Measurements from ENCODE around the gene FRMD5.

FRMD5 gene

GRCh38 chr15:44194323-44195150 is 534 bp downstream of the FRMD5 start:
- no peak overlapping the region for H3K4me3 ChIP-seq (IDR thresholded peaks at IDR 0.05; ENCODE audit: insufficient read depth, low read depth, low read length)
- no peaks in the 10 kb centered on the region for H3K36me3 ChIP-seq (ENCODE audit: insufficient read depth)
- peak overlapping the region; percentile 62 for H3K4me2 ChIP-seq
- H3K79me2 ChIP-seq (ENCODE audit: insufficient read depth, low read depth), result no peaks in the 10 kb centered on the region
- H2AFZ ChIP-seq (ENCODE audit: low read depth), result peak overlapping the region; percentile 86
- no peaks in the 10 kb centered on the region for H4K20me1 ChIP-seq (ENCODE audit: insufficient read depth)
- no peaks in the 10 kb centered on the region for H3K27me3 ChIP-seq (ENCODE audit: insufficient read depth, low read depth)
- TF ChIP-seq, protein P1, sequence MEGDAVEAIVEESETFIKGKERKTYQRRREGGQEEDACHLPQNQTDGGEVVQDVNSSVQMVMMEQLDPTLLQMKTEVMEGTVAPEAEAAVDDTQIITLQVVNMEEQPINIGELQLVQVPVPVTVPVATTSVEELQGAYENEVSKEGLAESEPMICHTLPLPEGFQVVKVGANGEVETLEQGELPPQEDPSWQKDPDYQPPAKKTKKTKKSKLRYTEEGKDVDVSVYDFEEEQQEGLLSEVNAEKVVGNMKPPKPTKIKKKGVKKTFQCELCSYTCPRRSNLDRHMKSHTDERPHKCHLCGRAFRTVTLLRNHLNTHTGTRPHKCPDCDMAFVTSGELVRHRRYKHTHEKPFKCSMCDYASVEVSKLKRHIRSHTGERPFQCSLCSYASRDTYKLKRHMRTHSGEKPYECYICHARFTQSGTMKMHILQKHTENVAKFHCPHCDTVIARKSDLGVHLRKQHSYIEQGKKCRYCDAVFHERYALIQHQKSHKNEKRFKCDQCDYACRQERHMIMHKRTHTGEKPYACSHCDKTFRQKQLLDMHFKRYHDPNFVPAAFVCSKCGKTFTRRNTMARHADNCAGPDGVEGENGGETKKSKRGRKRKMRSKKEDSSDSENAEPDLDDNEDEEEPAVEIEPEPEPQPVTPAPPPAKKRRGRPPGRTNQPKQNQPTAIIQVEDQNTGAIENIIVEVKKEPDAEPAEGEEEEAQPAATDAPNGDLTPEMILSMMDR (conservative IDR thresholded peaks at IDR 0.05; ENCODE audit: low read depth, low read length), result no peak
- H3K4me1 ChIP-seq (ENCODE audit: low read depth, poor library complexity, severe bottlenecking), result peaks cover 10% of the 10 kb centered on the region
- no peak overlapping the region for H3K27ac ChIP-seq
- H3K9ac ChIP-seq, result no peak overlapping the region

DNA sequence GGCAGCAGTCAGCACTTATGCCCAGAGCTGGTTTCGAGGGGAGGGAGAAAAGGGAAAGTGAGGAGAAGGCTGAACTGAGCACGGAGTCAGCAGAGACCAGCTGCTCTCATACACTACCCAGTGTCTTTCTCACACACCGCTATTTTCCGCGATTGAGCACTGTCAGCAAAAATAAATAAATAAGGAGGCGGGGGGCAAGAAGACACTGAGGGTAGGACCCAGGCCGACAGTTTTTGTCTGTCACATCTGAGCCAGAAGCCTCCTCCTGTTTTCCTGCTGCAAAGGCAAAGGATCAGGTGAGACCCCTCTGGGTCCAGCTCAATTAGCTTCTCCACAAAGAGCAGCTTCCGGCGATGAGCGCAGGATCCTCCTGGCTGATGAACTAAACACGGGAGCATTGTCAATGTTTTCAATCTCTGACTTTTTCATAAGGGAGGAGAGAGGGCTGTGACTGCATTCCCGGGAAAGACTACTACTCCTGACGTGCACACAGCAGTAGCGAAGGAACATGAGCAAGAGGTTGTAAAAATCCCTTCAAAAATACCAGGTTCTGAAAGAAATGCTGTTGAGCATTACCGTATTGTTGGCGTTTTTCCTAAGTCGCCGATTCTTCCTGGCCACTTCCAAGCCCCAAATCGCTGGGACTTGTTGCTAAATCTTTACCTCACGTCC is 1.3 kb downstream of the FRMD5 start:
- Histone ChIP-seq H4K20me1 (ENCODE audit: insufficient read depth) (no peaks in the 10 kb centered on the region), H3K36me3 (ENCODE audit: insufficient read depth) (no peaks in the 10 kb centered on the region), H3K79me2 (ENCODE audit: insufficient read depth, low read depth) (no peaks in the 10 kb centered on the region), H2AFZ (ENCODE audit: low read depth) (peak overlapping the region; percentile 86; the same call in 1 of the 2 replicates), H3K27me3 (ENCODE audit: insufficient read depth, low read depth) (no peaks in the 10 kb centered on the region), H3K4me3 (IDR thresholded peaks at IDR 0.05; ENCODE audit: insufficient read depth, low read depth, low read length) (no peak overlapping the region), H3K27ac (no peak overlapping the region), H3K4me2 (peak overlapping the region; percentile 62), H3K9ac (no peak overlapping the region), H3K4me1 (ENCODE audit: low read depth, poor library complexity, severe bottlenecking) (peaks cover 10% of the 10 kb centered on the region)
- TF ChIP-seq, protein P1 (conservative IDR thresholded peaks at IDR 0.05; ENCODE audit: low read depth, low read length), result no peak

DNA sequence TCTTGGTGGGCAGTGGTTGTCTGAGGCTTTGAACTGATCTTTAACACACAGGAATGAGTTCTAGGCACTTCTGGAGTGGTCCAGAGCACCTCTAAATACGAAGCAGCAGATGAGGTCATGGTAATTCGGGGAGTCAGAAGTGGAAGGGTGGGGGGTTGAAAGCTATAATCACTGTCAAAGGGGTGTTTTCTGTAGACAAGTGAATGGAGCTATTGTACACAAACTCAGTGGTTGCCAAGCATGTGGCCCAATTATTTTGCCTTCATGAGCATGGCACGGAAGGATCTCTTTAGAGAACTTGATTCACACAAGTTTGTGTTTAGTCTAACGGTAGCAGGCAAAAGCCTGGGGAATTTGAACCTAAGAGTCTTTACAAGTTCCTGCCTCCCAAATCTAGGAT is 6.3 kb downstream of the FRMD5 start:
- Histone ChIP-seq H3K9ac (no peak overlapping the region), H2AFZ (ENCODE audit: low read depth) (no peak overlapping the region), H4K20me1 (ENCODE audit: insufficient read depth) (no peaks in the 10 kb centered on the region), H3K4me2 (no peak overlapping the region), H3K4me1 (ENCODE audit: low read depth, poor library complexity, severe bottlenecking) (peaks cover 6% of the 10 kb centered on the region), H3K36me3 (ENCODE audit: insufficient read depth) (no peaks in the 10 kb centered on the region), H3K79me2 (ENCODE audit: insufficient read depth, low read depth) (no peaks in the 10 kb centered on the region), H3K27me3 (ENCODE audit: insufficient read depth, low read depth) (no peaks in the 10 kb centered on the region), H3K4me3 (IDR thresholded peaks at IDR 0.05; ENCODE audit: insufficient read depth, low read depth, low read length) (no peak overlapping the region), H3K27ac (no peak overlapping the region)
- TF ChIP-seq, protein P1 (conservative IDR thresholded peaks at IDR 0.05; ENCODE audit: low read depth, low read length), result no peak

DNA sequence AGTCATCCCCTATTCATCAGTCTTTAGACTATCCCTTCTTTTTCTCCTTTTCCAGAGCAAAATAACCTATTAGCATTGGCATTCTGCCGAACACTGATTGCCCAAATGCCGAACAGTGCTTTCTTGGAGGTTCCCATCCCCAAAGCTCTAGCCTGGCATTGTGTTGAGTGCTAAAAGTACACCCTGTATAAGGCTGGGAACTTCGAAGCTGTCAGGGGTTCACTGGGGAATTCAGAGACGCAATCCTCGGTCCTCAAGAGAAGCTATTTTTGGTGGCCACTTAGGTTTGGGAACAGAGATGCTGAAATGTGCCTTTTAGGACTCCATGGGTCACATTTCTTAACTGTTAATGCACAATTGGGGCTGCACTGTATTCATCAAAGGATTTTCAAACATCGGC is 8.4 kb downstream of the FRMD5 start:
- no peaks in the 10 kb centered on the region for H3K79me2 ChIP-seq (ENCODE audit: insufficient read depth, low read depth)
- no peak overlapping the region for H3K9ac ChIP-seq
- H4K20me1 ChIP-seq (ENCODE audit: insufficient read depth), result no peaks in the 10 kb centered on the region
- H3K27me3 ChIP-seq (ENCODE audit: insufficient read depth, low read depth), result no peaks in the 10 kb centered on the region
- no peak overlapping the region for H3K4me3 ChIP-seq (IDR thresholded peaks at IDR 0.05; ENCODE audit: insufficient read depth, low read depth, low read length)
- H3K4me1 ChIP-seq (ENCODE audit: low read depth, poor library complexity, severe bottlenecking), result no peaks in the 10 kb centered on the region
- H3K27ac ChIP-seq, result no peak overlapping the region
- H2AFZ ChIP-seq (ENCODE audit: low read depth), result no peak overlapping the region
- TF ChIP-seq, protein P1 (conservative IDR thresholded peaks at IDR 0.05; ENCODE audit: low read depth, low read length), result no peak
- no peaks in the 10 kb centered on the region for H3K36me3 ChIP-seq (ENCODE audit: insufficient read depth)
- H3K4me2 ChIP-seq, result no peak overlapping the region
